ENCODE measurements around the gene DDX54.

The DDX54 gene

GRCh38 chr12:113137861-113138783 is 47.2 kb downstream of the DDX54 start:
- FAIRE-seq (no peak), DNase-seq (ENCODE audit: insufficient read length, low spot score) (no peak)
- TF ChIP-seq POU2F2 (IDR thresholded peaks at IDR 0.05; ENCODE audit: low read depth, low read length), result no peak
- no peak for TF ChIP-seq TAF1 (IDR thresholded peaks at IDR 0.05; ENCODE audit: low read depth, low read length)
- TF ChIP-seq PAX5 (IDR thresholded peaks at IDR 0.05; ENCODE audit: insufficient read depth, low read length, severe bottlenecking), result no peak
- no peak for TF ChIP-seq SPI1 (IDR thresholded peaks at IDR 0.05; ENCODE audit: low read depth, low read length)
- no peak for TF ChIP-seq POLR2AphosphoS5 (IDR thresholded peaks at IDR 0.05; ENCODE audit: low read depth, low read length)
- no peak for TF ChIP-seq POLR2A (IDR thresholded peaks at IDR 0.05; ENCODE audit: low read depth, low read length)

GRCh38 chr12:113136990-113137511 is 48.2 kb downstream of the DDX54 start:
- TF ChIP-seq POU2F2 (IDR thresholded peaks at IDR 0.05; ENCODE audit: low read depth, low read length) (no peak), POLR2AphosphoS5 (IDR thresholded peaks at IDR 0.05; ENCODE audit: low read depth, low read length) (no peak), POLR2A (IDR thresholded peaks at IDR 0.05; ENCODE audit: low read depth, low read length) (no peak), TAF1 (IDR thresholded peaks at IDR 0.05; ENCODE audit: low read depth, low read length) (no peak)
- FAIRE-seq, result no peak
- DNase-seq (ENCODE audit: insufficient read length, low spot score), result no peak

- DNase-seq (ENCODE audit: insufficient read length, low spot score), result no peak
- TF ChIP-seq POLR2A (IDR thresholded peaks at IDR 0.05; ENCODE audit: low read depth, low read length) (no peak), TAF1 (IDR thresholded peaks at IDR 0.05; ENCODE audit: low read depth, low read length) (no peak), PAX5 (IDR thresholded peaks at IDR 0.05; ENCODE audit: insufficient read depth, low read length, severe bottlenecking) (no peak), POLR2AphosphoS5 (IDR thresholded peaks at IDR 0.05; ENCODE audit: low read depth, low read length) (no peak)
- FAIRE-seq, result peak; percentile 48
Measured at GRCh38 chr12:113136128-113136989, 48.9 kb downstream of the DDX54 start.

GRCh38 chr12:113135178-113136127 is 49.8 kb downstream of the DDX54 start, which contains the start of gene RASAL1:
TSS of gene RASAL1 (minus strand) at chr12:113135761. CDS start at chr12:113135462, 299 bp downstream.
- peak; percentile 35 for FAIRE-seq
- TF ChIP-seq POLR2A (IDR thresholded peaks at IDR 0.05; ENCODE audit: low read depth, low read length) (no peak), POLR2AphosphoS5 (IDR thresholded peaks at IDR 0.05; ENCODE audit: low read depth, low read length) (no peak), TAF1 (IDR thresholded peaks at IDR 0.05; ENCODE audit: low read depth, low read length) (no peak), SPI1 (IDR thresholded peaks at IDR 0.05; ENCODE audit: low read depth, low read length) (no peak), PAX5 (IDR thresholded peaks at IDR 0.05; ENCODE audit: insufficient read depth, low read length, severe bottlenecking) (no peak)
- peak; percentile 81 for DNase-seq (ENCODE audit: insufficient read length, low spot score)

GRCh38 chr12:113134521-113134951 is 50.7 kb downstream of the DDX54 start:
- no peak for FAIRE-seq
- DNase-seq (ENCODE audit: insufficient read length, low spot score), result no peak

GRCh38 chr12:113134071-113134470 is 51.2 kb downstream of the DDX54 start:
- no peak for TF ChIP-seq POLR2AphosphoS5 (IDR thresholded peaks at IDR 0.05; ENCODE audit: low read depth, low read length)
- TF ChIP-seq POLR2A (IDR thresholded peaks at IDR 0.05; ENCODE audit: low read depth, low read length), result no peak
- no peak for TF ChIP-seq PAX5 (IDR thresholded peaks at IDR 0.05; ENCODE audit: insufficient read depth, low read length, severe bottlenecking)
- no peak for TF ChIP-seq TAF1 (IDR thresholded peaks at IDR 0.05; ENCODE audit: low read depth, low read length)
- TF ChIP-seq SPI1 (IDR thresholded peaks at IDR 0.05; ENCODE audit: low read depth, low read length), result no peak
- TF ChIP-seq POU2F2 (IDR thresholded peaks at IDR 0.05; ENCODE audit: low read depth, low read length), result no peak
- no peak for FAIRE-seq
- DNase-seq (ENCODE audit: insufficient read length, low spot score), result no peak

More at GRCh38 chr12:113134521-113134951, 50.7 kb downstream of the DDX54 start:
- no peak for TF ChIP-seq POLR2AphosphoS5 (IDR thresholded peaks at IDR 0.05; ENCODE audit: low read depth, low read length)
- no peak for TF ChIP-seq TAF1 (IDR thresholded peaks at IDR 0.05; ENCODE audit: low read depth, low read length)
- TF ChIP-seq POLR2A (IDR thresholded peaks at IDR 0.05; ENCODE audit: low read depth, low read length), result no peak
- no peak for TF ChIP-seq POU2F2 (IDR thresholded peaks at IDR 0.05; ENCODE audit: low read depth, low read length)
- TF ChIP-seq PAX5 (IDR thresholded peaks at IDR 0.05; ENCODE audit: insufficient read depth, low read length, severe bottlenecking), result no peak
- TF ChIP-seq SPI1 (IDR thresholded peaks at IDR 0.05; ENCODE audit: low read depth, low read length), result no peak

GRCh38 chr12:113133666-113134065 is 51.6 kb downstream of the DDX54 start:
- DNase-seq (ENCODE audit: insufficient read length, low spot score) (no peak), FAIRE-seq (no peak)
- no peak for TF ChIP-seq TAF1 (IDR thresholded peaks at IDR 0.05; ENCODE audit: low read depth, low read length)
- no peak for TF ChIP-seq POLR2A (IDR thresholded peaks at IDR 0.05; ENCODE audit: low read depth, low read length)
- no peak for TF ChIP-seq POLR2AphosphoS5 (IDR thresholded peaks at IDR 0.05; ENCODE audit: low read depth, low read length)

GRCh38 chr12:113133036-113133435 is 52.2 kb downstream of the DDX54 start:
- TF ChIP-seq POU2F2 (IDR thresholded peaks at IDR 0.05; ENCODE audit: low read depth, low read length) (no peak), POLR2AphosphoS5 (IDR thresholded peaks at IDR 0.05; ENCODE audit: low read depth, low read length) (no peak), POLR2A (IDR thresholded peaks at IDR 0.05; ENCODE audit: low read depth, low read length) (no peak), TAF1 (IDR thresholded peaks at IDR 0.05; ENCODE audit: low read depth, low read length) (no peak), SPI1 (IDR thresholded peaks at IDR 0.05; ENCODE audit: low read depth, low read length) (no peak), PAX5 (IDR thresholded peaks at IDR 0.05; ENCODE audit: insufficient read depth, low read length, severe bottlenecking) (no peak)
- FAIRE-seq, result no peak
- DNase-seq (ENCODE audit: insufficient read length, low spot score), result no peak
